Peyer's patch (tissue), 4 donors: ENCODE data around the gene WDR35. TPM values are rescaled to one million over a fixed set of nuclear protein-coding genes. Genes with fewer than 3 reads are reported as not detected.

ENCODE experiments used
- DNase-seq, 3 donors: peaks; one replicate each; pipeline ENCODE4 v3.0.0-alpha.2; 2017 to 2019
- H3K27ac ChIP-seq, 4 donors: fragments of 200-600 bp; sonication (generic); one replicate each; pipeline ENCODE4 v1.5.1; 2016 to 2019
- H3K27me3 ChIP-seq, 2 donors: fragments of 200-600 bp; sonication (generic); one replicate each; pipeline ENCODE4 v1.5.1; 2019
- H3K36me3 ChIP-seq, 3 donors: fragments of 200-600 bp; sonication (generic); one replicate each; pipeline ENCODE4 v1.5.1; 2016 to 2019
- H3K4me1 ChIP-seq, 4 donors: fragments of 200-600 bp; sonication (generic); one replicate each; pipeline ENCODE4 v1.5.1; 2016 to 2019
- H3K4me3 ChIP-seq, 4 donors: fragments of 200-600 bp; sonication (generic); 1 replicate in 3 of 4; 2 replicates in 1 of 4; pipeline ENCODE4 v1.5.1; 2016 to 2019; ENCODE audit warnings: mild to moderate bottlenecking in 1 of 4
- H3K9me3 ChIP-seq, 4 donors: fragments of 200-600 bp; sonication (generic); one replicate each; pipeline ENCODE4 v1.5.1; 2016 to 2019; ENCODE audit warnings: mild to moderate bottlenecking in 1 of 4
- POLR2A ChIP-seq, 2 donors: fragments of 450-650 bp; IDR thresholded peaks; one replicate each; pipeline ENCODE4 v1.5.1; 2017; ENCODE audit warnings: antibody characterized with exemption in 2 of 2, mild to moderate bottlenecking in 2 of 2, moderate library complexity in 2 of 2
- total RNA-seq, 4 donors: library from RNA; depleted of rRNA; stranded (reverse); fragments of >200 nt; gene quantifications; one replicate each; pipeline ENCODE4 v1.1.0, GENCODE V29; 2016
- TF ChIP-seq, protein P1 (sequence below), 6 experiments: fragments of 450-650 bp in 4 of 6; fragments of 200-600 bp in 2 of 6; sonication (generic) in 1 of 6; IDR thresholded peaks; one replicate each; pipeline ENCODE4 v1.5.1; 2017 to 2019; ENCODE audit warnings: antibody characterized with exemption in 6 of 6, mild to moderate bottlenecking in 3 of 6, moderate library complexity in 1 of 6

WDR35 gene
- total RNA-seq, 4 donors from 2014 or later, result 3.4 to 4.1 (median 3.8) TPM

GRCh38 chr2:19876751-19877150, 113.2 kb downstream of the WDR35 start:
- no peak for TF ChIP-seq POLR2A (IDR thresholded peaks at IDR 0.05)
- TF ChIP-seq, protein P1, sequence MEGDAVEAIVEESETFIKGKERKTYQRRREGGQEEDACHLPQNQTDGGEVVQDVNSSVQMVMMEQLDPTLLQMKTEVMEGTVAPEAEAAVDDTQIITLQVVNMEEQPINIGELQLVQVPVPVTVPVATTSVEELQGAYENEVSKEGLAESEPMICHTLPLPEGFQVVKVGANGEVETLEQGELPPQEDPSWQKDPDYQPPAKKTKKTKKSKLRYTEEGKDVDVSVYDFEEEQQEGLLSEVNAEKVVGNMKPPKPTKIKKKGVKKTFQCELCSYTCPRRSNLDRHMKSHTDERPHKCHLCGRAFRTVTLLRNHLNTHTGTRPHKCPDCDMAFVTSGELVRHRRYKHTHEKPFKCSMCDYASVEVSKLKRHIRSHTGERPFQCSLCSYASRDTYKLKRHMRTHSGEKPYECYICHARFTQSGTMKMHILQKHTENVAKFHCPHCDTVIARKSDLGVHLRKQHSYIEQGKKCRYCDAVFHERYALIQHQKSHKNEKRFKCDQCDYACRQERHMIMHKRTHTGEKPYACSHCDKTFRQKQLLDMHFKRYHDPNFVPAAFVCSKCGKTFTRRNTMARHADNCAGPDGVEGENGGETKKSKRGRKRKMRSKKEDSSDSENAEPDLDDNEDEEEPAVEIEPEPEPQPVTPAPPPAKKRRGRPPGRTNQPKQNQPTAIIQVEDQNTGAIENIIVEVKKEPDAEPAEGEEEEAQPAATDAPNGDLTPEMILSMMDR (IDR thresholded peaks at IDR 0.05), result no peak

GRCh38 chr2:19875280-19875679, 114.6 kb downstream of the WDR35 start:
- H3K4me3 ChIP-seq, result no peak overlapping the region
- no peaks in the 10 kb centered on the region for H3K36me3 ChIP-seq
- no peak for DNase-seq
- H3K27me3 ChIP-seq, result no peaks in the 10 kb centered on the region
- H3K27ac ChIP-seq, result no peak overlapping the region
- no peak for TF ChIP-seq POLR2A (IDR thresholded peaks at IDR 0.05)
- TF ChIP-seq, protein P1 (IDR thresholded peaks at IDR 0.05), result no peak
- H3K9me3 ChIP-seq, result no peaks in the 10 kb centered on the region
- H3K4me1 ChIP-seq, result no peaks in the 10 kb centered on the region

More at GRCh38 chr2:19876751-19877150, 113.2 kb downstream of the WDR35 start:
- H3K27ac ChIP-seq, result no peak overlapping the region
- H3K36me3 ChIP-seq, result no peaks in the 10 kb centered on the region
- H3K4me3 ChIP-seq, result no peak overlapping the region
- no peaks in the 10 kb centered on the region for H3K27me3 ChIP-seq
- H3K9me3 ChIP-seq, result no peaks in the 10 kb centered on the region
- DNase-seq, result no peak
- no peaks in the 10 kb centered on the region for H3K4me1 ChIP-seq

DNA sequence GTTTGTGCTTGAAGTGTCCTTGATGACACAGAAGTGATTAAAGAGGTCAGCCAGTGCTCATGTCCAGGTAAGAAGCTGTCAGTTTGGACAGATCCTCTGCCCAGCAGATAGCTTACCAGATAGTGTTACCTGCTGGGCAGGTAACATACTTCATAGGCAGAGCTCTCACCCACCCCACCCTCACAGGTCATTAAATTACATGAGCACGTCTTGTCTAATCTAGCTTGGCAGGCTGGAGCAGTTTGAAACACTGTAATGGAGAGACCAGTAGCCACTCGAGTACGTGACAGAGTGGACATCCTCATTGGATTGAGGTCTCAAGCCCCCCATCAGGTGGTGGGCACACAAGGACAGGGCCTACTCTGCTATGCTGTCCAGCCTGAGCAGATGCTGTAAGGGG, 115.2 kb downstream of the WDR35 start:
- Histone ChIP-seq H3K27me3 (no peaks in the 10 kb centered on the region), H3K9me3 (no peaks in the 10 kb centered on the region), H3K27ac (no peak overlapping the region), H3K4me1 (no peaks in the 10 kb centered on the region), H3K36me3 (no peaks in the 10 kb centered on the region), H3K4me3 (no peak overlapping the region)
- TF ChIP-seq, protein P1 (IDR thresholded peaks at IDR 0.05), result no peak
- TF ChIP-seq POLR2A (IDR thresholded peaks at IDR 0.05), result no peak
- DNase-seq, result peak in 1 of 3 donors; percentile 5

DNA sequence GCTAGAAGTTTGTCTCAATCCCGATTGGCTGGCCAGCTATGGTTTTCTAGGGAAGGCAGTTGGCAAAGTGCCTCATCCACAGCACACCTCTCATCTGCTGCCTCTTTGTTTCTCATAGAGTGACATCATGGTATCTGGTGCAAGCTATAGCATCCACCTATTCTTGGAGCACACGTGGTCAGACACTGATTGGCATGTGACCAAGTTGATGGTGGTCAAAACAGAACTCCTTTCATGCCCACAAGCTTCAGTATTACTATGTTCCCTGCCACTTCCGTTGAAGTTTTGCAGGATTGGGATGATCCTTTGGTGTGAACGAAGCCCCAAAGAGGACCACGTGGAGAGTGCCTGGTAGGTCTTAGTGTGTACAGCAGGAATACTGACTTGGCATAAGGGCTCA, 116.9 kb downstream of the WDR35 start:
- Histone ChIP-seq H3K4me3 (no peak overlapping the region), H3K4me1 (peaks cover 0 to 8% (median 4%) of the 10 kb centered on the region in 4 donors), H3K27me3 (no peaks in the 10 kb centered on the region), H3K27ac (no peak overlapping the region), H3K36me3 (no peaks in the 10 kb centered on the region), H3K9me3 (no peaks in the 10 kb centered on the region)
- TF ChIP-seq POLR2A (IDR thresholded peaks at IDR 0.05), result no peak
- TF ChIP-seq, protein P1 (IDR thresholded peaks at IDR 0.05), result no peak
- DNase-seq, result peak in 1 of 3 donors; percentile 15

DNA sequence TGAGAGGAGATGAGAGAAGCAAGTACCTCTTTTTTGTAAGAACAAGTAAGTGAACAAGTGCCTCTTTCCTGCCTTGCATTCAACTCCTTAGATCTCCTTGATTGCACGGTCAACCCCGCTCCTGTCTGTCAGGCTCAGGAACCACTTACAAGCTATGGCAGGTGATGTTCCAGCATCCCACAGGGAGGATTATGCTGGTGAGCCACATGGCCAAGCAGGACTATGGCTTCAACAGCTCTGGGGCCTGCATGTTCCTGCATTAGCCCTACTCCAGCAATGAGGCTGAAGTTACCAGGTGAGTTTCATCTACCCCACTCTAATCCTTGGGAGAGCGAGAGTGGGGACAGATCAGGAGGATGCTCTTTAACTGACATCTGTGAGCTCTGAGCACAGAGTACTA, 117.6 kb downstream of the WDR35 start:
- Histone ChIP-seq H3K9me3 (no peaks in the 10 kb centered on the region), H3K27ac (no peak overlapping the region), H3K36me3 (no peaks in the 10 kb centered on the region), H3K27me3 (no peaks in the 10 kb centered on the region), H3K4me3 (no peak overlapping the region), H3K4me1 (peaks cover 0 to 9% (median 4%) of the 10 kb centered on the region in 4 donors)
- DNase-seq, result peak in 2 of 3 donors; percentile 7 to 30
- no peak for TF ChIP-seq POLR2A (IDR thresholded peaks at IDR 0.05)
- TF ChIP-seq, protein P1 (IDR thresholded peaks at IDR 0.05), result no peak

- Histone ChIP-seq H3K4me3 (no peak overlapping the region), H3K36me3 (no peaks in the 10 kb centered on the region), H3K27me3 (no peaks in the 10 kb centered on the region), H3K4me1 (peaks cover 0 to 9% (median 4%) of the 10 kb centered on the region in 4 donors), H3K27ac (no peak overlapping the region), H3K9me3 (no peaks in the 10 kb centered on the region)
- TF ChIP-seq, protein P1 (IDR thresholded peaks at IDR 0.05), result no peak
- TF ChIP-seq POLR2A (IDR thresholded peaks at IDR 0.05), result no peak
- peak in 2 of 3 donors; percentile 17 to 21 for DNase-seq
Observed at GRCh38 chr2:19871836-19872235, 118.1 kb downstream of the WDR35 start.
